ENCODE results near the gene SLC7A6.

SLC7A6 gene

GRCh38 chr16:68279726-68280558 lies 15.6 kb downstream of the SLC7A6 start:
- no peak overlapping the region for H3K4me3 ChIP-seq (ENCODE audit: low read depth in 1 of 5, low read length in 5 of 5)
- peaks cover 22 to 80% (median 72%) of the 10 kb centered on the region in 5 donors for H3K4me1 ChIP-seq (ENCODE audit: control insufficient read depth in 5 of 5, insufficient read depth in 5 of 5, low read length in 5 of 5)
- peaks cover 4 to 28% (median 5%) of the 10 kb centered on the region in 5 donors for H3K36me3 ChIP-seq (ENCODE audit: control insufficient read depth in 5 of 5, insufficient read depth in 5 of 5, low read length in 5 of 5)
- no peaks in the 10 kb centered on the region for H3K9me3 ChIP-seq (ENCODE audit: control insufficient read depth in 5 of 5, low read length in 5 of 5)
- peak overlapping the region; percentile 91 for H3K27ac ChIP-seq (ENCODE audit: low read depth, low read length)
- no peaks in the 10 kb centered on the region for H3K27me3 ChIP-seq (ENCODE audit: control insufficient read depth in 5 of 5, insufficient read depth in 4 of 5, low read length in 5 of 5)
- H3K9ac ChIP-seq (ENCODE audit: low read length in 5 of 5), result peak overlapping the region in 1 of 5 donors; percentile 47

- H3K36me3 ChIP-seq (ENCODE audit: control insufficient read depth in 5 of 5, insufficient read depth in 5 of 5, low read length in 5 of 5), result peaks cover 0 to 15% (median 4%) of the 10 kb centered on the region in 5 donors
- no peaks in the 10 kb centered on the region for H3K27me3 ChIP-seq (ENCODE audit: control insufficient read depth in 5 of 5, insufficient read depth in 4 of 5, low read length in 5 of 5)
- peaks cover 25 to 81% (median 77%) of the 10 kb centered on the region in 5 donors for H3K4me1 ChIP-seq (ENCODE audit: control insufficient read depth in 5 of 5, insufficient read depth in 5 of 5, low read length in 5 of 5)
- H3K4me3 ChIP-seq (ENCODE audit: low read depth in 1 of 5, low read length in 5 of 5), result peak overlapping the region in 1 of 5 donors; percentile 1
- H3K9ac ChIP-seq (ENCODE audit: low read length in 5 of 5), result peak overlapping the region in 3 of 5 donors; percentile 2 to 62 (median 19)
- H3K27ac ChIP-seq (ENCODE audit: low read depth, low read length), result peak overlapping the region; percentile 91
- H3K9me3 ChIP-seq (ENCODE audit: control insufficient read depth in 5 of 5, low read length in 5 of 5), result no peaks in the 10 kb centered on the region
Measured at GRCh38 chr16:68281368-68282063, 17.2 kb downstream of the SLC7A6 start.

- H3K9ac ChIP-seq (ENCODE audit: low read length in 5 of 5), result peak overlapping the region in 3 of 5 donors; percentile 19 to 71 (median 20)
- H3K9me3 ChIP-seq (ENCODE audit: control insufficient read depth in 5 of 5, low read length in 5 of 5), result no peaks in the 10 kb centered on the region
- H3K4me1 ChIP-seq (ENCODE audit: control insufficient read depth in 5 of 5, insufficient read depth in 5 of 5, low read length in 5 of 5), result peaks cover 25 to 82% (median 78%) of the 10 kb centered on the region in 5 donors
- peak overlapping the region; percentile 91 for H3K27ac ChIP-seq (ENCODE audit: low read depth, low read length)
- H3K27me3 ChIP-seq (ENCODE audit: control insufficient read depth in 5 of 5, insufficient read depth in 4 of 5, low read length in 5 of 5), result no peaks in the 10 kb centered on the region
- no peak overlapping the region for H3K4me3 ChIP-seq (ENCODE audit: low read depth in 1 of 5, low read length in 5 of 5)
- H3K36me3 ChIP-seq (ENCODE audit: control insufficient read depth in 5 of 5, insufficient read depth in 5 of 5, low read length in 5 of 5), result peaks cover 0 to 18% (median 4%) of the 10 kb centered on the region in 5 donors
Measured at GRCh38 chr16:68282064-68282452, 17.7 kb downstream of the SLC7A6 start.

- H3K27ac ChIP-seq (ENCODE audit: low read depth, low read length), result peak overlapping the region; percentile 91
- no peak overlapping the region for H3K4me3 ChIP-seq (ENCODE audit: low read depth in 1 of 5, low read length in 5 of 5)
- no peaks in the 10 kb centered on the region for H3K27me3 ChIP-seq (ENCODE audit: control insufficient read depth in 5 of 5, insufficient read depth in 4 of 5, low read length in 5 of 5)
- peaks cover 32 to 94% (median 91%) of the 10 kb centered on the region in 5 donors for H3K4me1 ChIP-seq (ENCODE audit: control insufficient read depth in 5 of 5, insufficient read depth in 5 of 5, low read length in 5 of 5)
- peak overlapping the region; percentile 36 to 79 (median 51) for H3K9ac ChIP-seq (ENCODE audit: low read length in 5 of 5)
- H3K9me3 ChIP-seq (ENCODE audit: control insufficient read depth in 5 of 5, low read length in 5 of 5), result no peaks in the 10 kb centered on the region
- peaks cover 0 to 22% (median 4%) of the 10 kb centered on the region in 5 donors for H3K36me3 ChIP-seq (ENCODE audit: control insufficient read depth in 5 of 5, insufficient read depth in 5 of 5, low read length in 5 of 5)
Measured at GRCh38 chr16:68283346-68283745, 19.0 kb downstream of the SLC7A6 start.

- Histone ChIP-seq H3K4me1 (ENCODE audit: control insufficient read depth in 5 of 5, insufficient read depth in 5 of 5, low read length in 5 of 5) (peaks cover 32 to 100% (median 96%) of the 10 kb centered on the region in 5 donors), H3K4me3 (ENCODE audit: low read depth in 1 of 5, low read length in 5 of 5) (peak overlapping the region in 1 of 5 donors; percentile 11)
Measured at GRCh38 chr16:68283801-68284598, 19.7 kb downstream of the SLC7A6 start.

GRCh38 chr16:68284847-68285246 lies 20.5 kb downstream of the SLC7A6 start:
- Histone ChIP-seq H3K4me1 (ENCODE audit: control insufficient read depth in 5 of 5, insufficient read depth in 5 of 5, low read length in 5 of 5) (peaks cover 37 to 100% (median 96%) of the 10 kb centered on the region in 5 donors), H3K4me3 (ENCODE audit: low read depth in 1 of 5, low read length in 5 of 5) (peak overlapping the region in 1 of 5 donors; percentile 4), H3K9me3 (ENCODE audit: control insufficient read depth in 5 of 5, low read length in 5 of 5) (no peaks in the 10 kb centered on the region), H3K36me3 (ENCODE audit: control insufficient read depth in 5 of 5, insufficient read depth in 5 of 5, low read length in 5 of 5) (peaks cover 0 to 22% (median 4%) of the 10 kb centered on the region in 5 donors), H3K27ac (ENCODE audit: low read depth, low read length) (peak overlapping the region; percentile 91), H3K9ac (ENCODE audit: low read length in 5 of 5) (peak overlapping the region in 2 of 5 donors; percentile 38 to 42), H3K27me3 (ENCODE audit: control insufficient read depth in 5 of 5, insufficient read depth in 4 of 5, low read length in 5 of 5) (no peaks in the 10 kb centered on the region)

More at GRCh38 chr16:68283801-68284598, 19.7 kb downstream of the SLC7A6 start:
- Histone ChIP-seq H3K27ac (ENCODE audit: low read depth, low read length) (peak overlapping the region; percentile 91), H3K9me3 (ENCODE audit: control insufficient read depth in 5 of 5, low read length in 5 of 5) (no peaks in the 10 kb centered on the region), H3K36me3 (ENCODE audit: control insufficient read depth in 5 of 5, insufficient read depth in 5 of 5, low read length in 5 of 5) (peaks cover 0 to 22% (median 4%) of the 10 kb centered on the region in 5 donors), H3K27me3 (ENCODE audit: control insufficient read depth in 5 of 5, insufficient read depth in 4 of 5, low read length in 5 of 5) (no peaks in the 10 kb centered on the region), H3K9ac (ENCODE audit: low read length in 5 of 5) (peak overlapping the region in 4 of 5 donors; percentile 42 to 71 (median 48))

- peaks cover 35 to 100% (median 98%) of the 10 kb centered on the region in 5 donors for H3K4me1 ChIP-seq (ENCODE audit: control insufficient read depth in 5 of 5, insufficient read depth in 5 of 5, low read length in 5 of 5)
- peak overlapping the region in 1 of 5 donors; percentile 0 for H3K9ac ChIP-seq (ENCODE audit: low read length in 5 of 5)
- no peaks in the 10 kb centered on the region for H3K27me3 ChIP-seq (ENCODE audit: control insufficient read depth in 5 of 5, insufficient read depth in 4 of 5, low read length in 5 of 5)
- H3K27ac ChIP-seq (ENCODE audit: low read depth, low read length), result peak overlapping the region; percentile 94
- no peaks in the 10 kb centered on the region for H3K9me3 ChIP-seq (ENCODE audit: control insufficient read depth in 5 of 5, low read length in 5 of 5)
- no peak overlapping the region for H3K4me3 ChIP-seq (ENCODE audit: low read depth in 1 of 5, low read length in 5 of 5)
- H3K36me3 ChIP-seq (ENCODE audit: control insufficient read depth in 5 of 5, insufficient read depth in 5 of 5, low read length in 5 of 5), result peaks cover 0 to 28% (median 8%) of the 10 kb centered on the region in 5 donors
Measured at GRCh38 chr16:68285683-68286082, 21.4 kb downstream of the SLC7A6 start.

- peak overlapping the region; percentile 94 for H3K27ac ChIP-seq (ENCODE audit: low read depth, low read length)
Measured at GRCh38 chr16:68286153-68287074, 22.1 kb downstream of the SLC7A6 start.

More at GRCh38 chr16:68286153-68287074, 22.1 kb downstream of the SLC7A6 start:
- H3K36me3 ChIP-seq (ENCODE audit: control insufficient read depth in 5 of 5, insufficient read depth in 5 of 5, low read length in 5 of 5), result peaks cover 0 to 33% (median 14%) of the 10 kb centered on the region in 5 donors
- no peaks in the 10 kb centered on the region for H3K27me3 ChIP-seq (ENCODE audit: control insufficient read depth in 5 of 5, insufficient read depth in 4 of 5, low read length in 5 of 5)
- H3K4me3 ChIP-seq (ENCODE audit: low read depth in 1 of 5, low read length in 5 of 5), result peak overlapping the region in 3 of 5 donors; percentile 5 to 41 (median 6)
- H3K9me3 ChIP-seq (ENCODE audit: control insufficient read depth in 5 of 5, low read length in 5 of 5), result no peaks in the 10 kb centered on the region
- peak overlapping the region in 3 of 5 donors; percentile 3 to 64 (median 16) for H3K9ac ChIP-seq (ENCODE audit: low read length in 5 of 5)
- H3K4me1 ChIP-seq (ENCODE audit: control insufficient read depth in 5 of 5, insufficient read depth in 5 of 5, low read length in 5 of 5), result peaks cover 40 to 100% (median 98%) of the 10 kb centered on the region in 5 donors
